NB4 (cell line): ENCODE results near the gene SLC25A15.

ENCODE experiments used
- DNase-seq: peaks from one replicate; pipeline ENCODE4 v3.0.0; 2010; ENCODE audit warnings: low read depth
- H3K4me3 ChIP-seq: one replicate; pipeline ENCODE4 v1.5.1; 2011; ENCODE audit warnings: mild to moderate bottlenecking, low read depth, low read length, moderate library complexity
- CTCF ChIP-seq: IDR thresholded peaks from one replicate; pipeline ENCODE4 v1.5.1; 2012; ENCODE audit warnings: low read depth, low read length
- MAX ChIP-seq: IDR thresholded peaks from 2 replicates; pipeline ENCODE4 v1.6.1; 2011; ENCODE audit warnings: low read depth, low read length
- MYC ChIP-seq: IDR thresholded peaks from 2 replicates; pipeline ENCODE4 v1.6.1; 2011; ENCODE audit warnings: low read depth, low read length
- POLR2A ChIP-seq: IDR thresholded peaks from 2 replicates; pipeline ENCODE4 v1.6.1; 2011; ENCODE audit warnings: mild to moderate bottlenecking; ENCODE audit not compliant: insufficient read length; ENCODE audit errors: extremely low read depth

The SLC25A15 gene

GRCh38 chr13:40762849-40763248 lies 26.6 kb upstream of the SLC25A15 start:
- no peak overlapping the region for H3K4me3 ChIP-seq
- DNase-seq: no peak
- TF ChIP-seq CTCF (no peak), POLR2A (no peak), MYC (no peak), MAX (no peak)

GRCh38 chr13:40764587-40765403 lies 24.6 kb upstream of the SLC25A15 start:
- TF ChIP-seq MYC (no peak), MAX (no peak), CTCF (no peak), POLR2A (no peak)
- no peak overlapping the region for H3K4me3 ChIP-seq
- no peak for DNase-seq

- DNase-seq: no peak
- H3K4me3 ChIP-seq: no peak overlapping the region
- no peak for TF ChIP-seq POLR2A
- TF ChIP-seq MYC: no peak
- no peak for TF ChIP-seq CTCF
- TF ChIP-seq MAX: no peak
Observed at GRCh38 chr13:40765602-40766001, 23.8 kb upstream of the SLC25A15 start.

- TF ChIP-seq MYC: no peak
- no peak for TF ChIP-seq POLR2A
- no peak for TF ChIP-seq MAX
- no peak for TF ChIP-seq CTCF
- no peak for DNase-seq
- H3K4me3 ChIP-seq: peak overlapping the region; percentile 82
Observed at GRCh38 chr13:40769970-40770369, 19.4 kb upstream of the SLC25A15 start.

GRCh38 chr13:40770609-40770933 lies 18.8 kb upstream of the SLC25A15 start:
- H3K4me3 ChIP-seq: peak overlapping the region; percentile 82
- DNase-seq: no peak
- TF ChIP-seq MAX: no peak
- TF ChIP-seq MYC: no peak
- no peak for TF ChIP-seq CTCF
- TF ChIP-seq POLR2A: no peak
